Mucosa of gallbladder (tissue), 1 donor: Measurements from ENCODE around the gene ANKRD13A. TPM values are rescaled to one million over a fixed set of nuclear protein-coding genes. Genes with fewer than 3 reads are reported as not detected.
A peak's percentile ranks its signal among the peaks of the same experiment; 100 is the strongest.
"Not testable (repeated sequence)": the region's sequence is repeated elsewhere in the genome, so short reads cannot be mapped to it uniquely, and the experiment has no call there.

Experiments
- DNase-seq: peaks from one replicate; pipeline ENCODE4 v3.0.0-alpha.2; 2020; ENCODE audit warnings: low spot score
- total RNA-seq: library from RNA; stranded (reverse); gene quantifications from one replicate; pipeline ENCODE4 v1.2.1, GENCODE V29; 2021
- donor health status: DM: no; HTN: no; CAD: no.

The ANKRD13A gene
- total RNA-seq, 1 donor from 2014 or later = 54.3 TPM

GRCh38 chr12:110006115-110006514, 6.9 kb downstream of the ANKRD13A start:
- DNase-seq = no peak

GRCh38 chr12:110007881-110008280, 8.7 kb downstream of the ANKRD13A start:
- no peak for DNase-seq

- not testable (repeated sequence) for DNase-seq
These were observed 9.6 kb downstream of the ANKRD13A start for GRCh38 chr12:110008681-110009398.

GRCh38 chr12:110010853-110011723, 11.9 kb downstream of the ANKRD13A start:
- no peak for DNase-seq

GRCh38 chr12:110012137-110012536, 12.9 kb downstream of the ANKRD13A start:
- no peak for DNase-seq

- DNase-seq = no peak
These were observed 13.4 kb downstream of the ANKRD13A start for GRCh38 chr12:110012659-110013058.

GRCh38 chr12:110015132-110015531, 15.9 kb downstream of the ANKRD13A start:
- DNase-seq = no peak

GRCh38 chr12:110020956-110021355, 21.7 kb downstream of the ANKRD13A start:
- no peak for DNase-seq

GRCh38 chr12:110023059-110023980, 24.1 kb downstream of the ANKRD13A start:
- no peak for DNase-seq

GRCh38 chr12:110024051-110024450, 24.8 kb downstream of the ANKRD13A start:
- no peak for DNase-seq

- no peak for DNase-seq
These were observed 29.1 kb downstream of the ANKRD13A start for GRCh38 chr12:110028323-110028722.

GRCh38 chr12:110029290-110029815, 30.1 kb downstream of the ANKRD13A start:
- no peak for DNase-seq

- no peak for DNase-seq
These were observed 34.7 kb downstream of the ANKRD13A start for GRCh38 chr12:110033888-110034287.

- no peak for DNase-seq
These were observed 36.4 kb downstream of the ANKRD13A start for GRCh38 chr12:110035534-110036104.

- no peak for DNase-seq
These were observed 38.1 kb downstream of the ANKRD13A start for GRCh38 chr12:110037315-110037714.

GRCh38 chr12:110038741-110039084, 39.5 kb downstream of the ANKRD13A start:
- no peak for DNase-seq

- DNase-seq = peak; percentile 53
These were observed 40.0 kb downstream of the ANKRD13A start for GRCh38 chr12:110039085-110039807.

GRCh38 chr12:110042264-110042663, 43.0 kb downstream of the ANKRD13A start:
- no peak for DNase-seq

- DNase-seq = no peak
These were observed 47.4 kb downstream of the ANKRD13A start for GRCh38 chr12:110046451-110047187.
